NCI-H1436 treated with DMSO at 0.1 percent for 48 hours (cell line): ENCODE measurements around the gene OR7G3.

Experiments used
- DNase-seq: peaks from one replicate; lab custom pipeline; 2025; lab: John Stamatoyannopoulos, UW

Gene OR7G3

GRCh38 chr19:9126900-9127405, at the start of gene OR7G3:
TSS of gene OR7G3 (minus strand) at chr19:9126950. CDS start at chr19:9126950, 0 bp downstream.
- no peak for DNase-seq

GRCh38 chr19:9175326-9175725, 48.6 kb upstream of the OR7G3 start:
- DNase-seq, result no peak

- DNase-seq, result no peak
Measured at GRCh38 chr19:9171393-9171991, 44.7 kb upstream of the OR7G3 start.

- no peak for DNase-seq
Measured at GRCh38 chr19:9166846-9167245, 40.1 kb upstream of the OR7G3 start.

GRCh38 chr19:9165261-9165660, 38.5 kb upstream of the OR7G3 start:
- no peak for DNase-seq

- no peak for DNase-seq
Measured at GRCh38 chr19:9161427-9161826, 34.7 kb upstream of the OR7G3 start.

GRCh38 chr19:9159891-9160290, 33.1 kb upstream of the OR7G3 start:
- no peak for DNase-seq

- no peak for DNase-seq
Measured at GRCh38 chr19:9156304-9156703, 29.6 kb upstream of the OR7G3 start.

GRCh38 chr19:9155591-9155990, 28.8 kb upstream of the OR7G3 start:
- no peak for DNase-seq

- no peak for DNase-seq
Measured at GRCh38 chr19:9151367-9151766, 24.6 kb upstream of the OR7G3 start.

GRCh38 chr19:9150650-9151049, 23.9 kb upstream of the OR7G3 start:
- DNase-seq, result no peak

- DNase-seq, result no peak
Measured at GRCh38 chr19:9149997-9150396, 23.2 kb upstream of the OR7G3 start.

- DNase-seq, result no peak
Measured at GRCh38 chr19:9148697-9149096, 21.9 kb upstream of the OR7G3 start.

- no peak for DNase-seq
Measured at GRCh38 chr19:9146882-9147281, 20.1 kb upstream of the OR7G3 start.

- DNase-seq, result no peak
Measured at GRCh38 chr19:9144920-9145319, 18.2 kb upstream of the OR7G3 start.

- DNase-seq, result peak; percentile 75
Measured at GRCh38 chr19:9140159-9140874, 13.6 kb upstream of the OR7G3 start, which contains the start of gene ZNF317. TSS of gene ZNF317 (plus strand) at chr19:9140397. CDS start at chr19:9156017, 15,620 bp downstream.

- DNase-seq, result no peak
Measured at GRCh38 chr19:9139609-9140158, 12.9 kb upstream of the OR7G3 start.

GRCh38 chr19:9132422-9132821, 5.7 kb upstream of the OR7G3 start:
- no peak for DNase-seq

- DNase-seq, result no peak
Measured at GRCh38 chr19:9130965-9131364, 4.2 kb upstream of the OR7G3 start.

GRCh38 chr19:9128171-9128570, 1.4 kb upstream of the OR7G3 start:
- DNase-seq, result no peak

- DNase-seq, result no peak
Measured at GRCh38 chr19:9116547-9116946, 10.2 kb downstream of the OR7G3 start.

- no peak for DNase-seq
Measured at GRCh38 chr19:9115307-9115813, 11.4 kb downstream of the OR7G3 start, which contains the start of gene OR7G1. TSS of gene OR7G1 (minus strand) at chr19:9115763. CDS start at chr19:9115763, 0 bp downstream.

- DNase-seq, result no peak
Measured at GRCh38 chr19:9109959-9110358, 16.8 kb downstream of the OR7G3 start.
